NCI-H1417 (cell line): ENCODE data around the gene FCHSD2.
"Not testable (repeated sequence)": the region's sequence is repeated elsewhere in the genome, so short reads cannot be mapped to it uniquely, and the experiment has no call there.

Experiments
- DNase-seq, 3 experiments: peaks; one replicate each; lab custom pipeline; 2025; lab: John Stamatoyannopoulos, UW

FCHSD2 gene

GRCh38 chr11:73009972-73010371 lies 132.1 kb downstream of the FCHSD2 start:
- no peak for DNase-seq

GRCh38 chr11:73004088-73004487 lies 138.0 kb downstream of the FCHSD2 start:
- DNase-seq: no peak

DNA sequence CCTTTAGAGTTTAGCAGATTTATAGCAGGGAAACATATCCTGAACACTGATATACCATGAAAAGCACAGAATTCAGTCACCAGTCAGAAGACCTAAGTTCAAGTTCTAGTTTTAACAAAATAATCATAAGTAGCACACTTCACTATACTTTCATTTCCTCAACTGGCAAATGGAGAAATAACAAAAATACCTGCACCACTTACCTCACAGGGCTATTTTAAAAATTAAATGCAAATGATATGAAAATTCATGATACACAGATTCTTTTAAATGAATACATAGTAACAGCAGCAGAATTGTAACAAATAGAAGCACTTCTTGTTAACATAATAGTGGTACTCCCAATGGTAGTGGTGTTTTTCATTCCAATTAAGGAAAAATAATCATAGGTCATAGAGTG lies 139.0 kb downstream of the FCHSD2 start:
- no peak for DNase-seq

- peak in 1 of 3 experiments; percentile 45 for DNase-seq
Measured at GRCh38 chr11:73002214-73002613, 139.9 kb downstream of the FCHSD2 start.

- peak; percentile 13 to 94 (median 65) for DNase-seq
Measured at GRCh38 chr11:73001615-73002014, 140.5 kb downstream of the FCHSD2 start.

DNA sequence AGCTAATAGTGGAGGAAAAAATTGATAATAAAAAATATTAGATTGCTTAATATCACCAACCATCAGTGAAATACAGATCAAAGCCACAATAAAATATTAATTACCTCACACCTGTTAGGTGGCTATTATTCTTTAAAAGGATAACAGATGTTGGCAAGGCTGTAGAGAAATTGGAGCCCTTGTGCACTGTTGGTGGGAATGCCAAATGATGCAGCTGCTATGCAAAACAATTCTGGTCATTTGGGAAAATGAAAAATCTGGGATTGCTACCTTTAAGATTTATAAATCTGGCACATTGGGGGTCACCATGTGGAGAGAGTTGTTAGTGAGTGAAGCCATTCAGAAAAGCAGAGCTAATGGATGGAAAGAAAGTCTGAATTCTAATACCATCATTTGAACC lies 143.4 kb downstream of the FCHSD2 start:
- peak in 1 of 3 experiments; percentile 37 for DNase-seq

DNA sequence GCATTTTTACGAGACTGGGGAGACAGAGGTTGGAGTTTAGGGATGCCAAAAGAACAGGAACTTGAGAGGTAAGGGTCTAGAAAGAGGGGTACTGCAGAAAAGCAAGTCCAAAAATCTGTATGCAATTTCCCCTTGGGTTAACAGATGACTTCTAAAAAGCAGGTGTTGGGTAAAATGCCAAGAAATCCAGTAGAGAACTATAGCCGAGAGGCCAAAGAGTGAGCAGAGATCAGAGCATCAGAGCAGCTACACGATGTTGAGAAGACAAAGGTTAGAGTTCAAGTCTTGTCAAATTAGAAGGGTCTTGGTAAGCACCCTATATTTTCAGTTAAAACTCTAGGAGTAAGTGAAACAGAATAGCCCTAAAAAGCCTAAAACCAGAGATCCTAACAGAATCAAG lies 145.2 kb downstream of the FCHSD2 start:
- DNase-seq: no peak

DNA sequence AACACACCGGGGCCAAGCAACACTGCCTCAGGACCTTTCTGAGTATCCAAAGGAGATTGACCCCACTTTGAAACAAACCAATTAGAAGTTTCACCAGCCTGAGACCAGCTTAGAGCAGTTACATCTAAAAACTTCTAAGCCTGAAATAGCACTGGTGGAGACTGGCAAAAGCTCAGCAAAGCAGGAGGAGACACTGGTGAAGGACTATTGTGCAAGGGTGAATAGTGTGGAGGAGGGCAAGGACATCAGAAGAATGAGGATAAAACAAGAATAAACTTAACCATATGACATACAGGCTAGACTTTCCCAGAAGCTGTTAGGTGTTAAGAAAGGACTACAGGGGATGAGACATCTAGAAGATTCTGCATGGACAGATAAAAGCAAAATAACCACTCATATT lies 152.4 kb downstream of the FCHSD2 start:
- DNase-seq: no peak

- DNase-seq: no peak
Measured at GRCh38 chr11:72988821-72989220, 153.3 kb downstream of the FCHSD2 start.

DNA sequence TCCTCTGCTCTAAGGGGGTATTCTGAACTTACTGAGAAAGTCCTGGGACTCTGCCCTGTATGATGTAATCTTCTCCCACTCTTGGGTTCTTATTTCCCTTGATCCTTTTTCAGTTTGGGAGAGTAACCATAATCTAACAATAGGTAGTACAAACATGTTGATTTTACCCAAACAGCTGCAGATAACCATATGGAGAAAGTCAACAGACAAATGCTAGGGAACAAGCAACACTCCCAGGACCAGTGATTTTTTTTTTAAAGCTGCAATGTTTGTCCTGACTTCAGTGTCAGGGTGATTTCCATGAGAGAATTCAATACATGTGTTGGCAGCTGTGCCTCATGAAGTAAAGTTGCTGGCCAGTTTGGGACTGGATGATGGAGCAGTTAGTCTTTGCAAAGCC lies 156.5 kb downstream of the FCHSD2 start:
- DNase-seq: no peak

DNA sequence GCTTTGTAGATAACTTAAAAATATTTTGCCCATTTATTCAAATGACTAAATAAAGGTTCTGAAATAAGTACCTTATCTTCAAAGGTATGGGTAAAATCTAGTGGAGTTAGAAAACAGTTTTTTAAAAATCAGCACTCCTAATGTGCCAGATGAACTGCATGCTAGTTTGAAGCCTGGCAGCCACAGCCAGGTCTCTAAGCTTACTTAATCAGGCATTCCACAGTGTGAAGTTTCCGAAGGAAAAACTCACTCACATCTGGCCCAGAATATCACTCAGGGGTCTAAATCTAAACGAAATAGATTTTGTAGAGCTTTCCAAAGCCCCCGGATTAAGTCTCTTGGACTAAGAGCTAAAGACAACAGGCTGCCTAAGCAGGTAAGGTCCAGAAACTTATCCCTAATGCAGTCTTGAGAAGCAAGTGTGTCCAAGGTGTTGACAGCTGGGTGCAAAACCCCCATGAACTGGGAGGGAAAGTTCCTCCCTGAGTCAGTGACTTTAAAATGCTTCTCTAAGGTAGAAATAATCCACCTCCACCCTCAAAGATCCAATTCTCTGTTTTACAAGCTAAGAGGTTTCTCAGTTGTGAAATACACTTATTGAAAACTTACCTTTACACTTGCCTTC lies 157.6 kb downstream of the FCHSD2 start:
- DNase-seq: no peak

GRCh38 chr11:72983560-72983959 lies 158.6 kb downstream of the FCHSD2 start:
- DNase-seq: no peak

GRCh38 chr11:72981971-72982685 lies 160.0 kb downstream of the FCHSD2 start:
- DNase-seq: no peak

- DNase-seq: no peak
Measured at GRCh38 chr11:72981080-72981479, 161.0 kb downstream of the FCHSD2 start.

DNA sequence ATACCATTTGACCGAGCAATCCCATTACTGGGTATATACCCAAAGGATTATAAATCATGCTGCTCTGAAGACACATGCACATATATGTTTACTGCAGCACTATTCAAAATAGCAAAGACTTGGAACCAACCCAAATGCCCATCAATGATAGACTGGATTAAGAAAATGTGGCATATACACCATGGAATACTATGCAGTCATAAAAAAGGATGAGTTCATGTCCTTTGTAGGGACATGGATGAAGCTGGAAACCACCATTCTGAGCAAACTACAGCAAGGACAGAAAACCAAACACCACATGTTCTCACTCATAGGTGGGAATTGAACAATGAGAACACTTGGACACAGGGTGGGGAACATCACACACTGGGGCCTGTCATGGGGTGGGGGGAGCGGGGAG lies 164.3 kb downstream of the FCHSD2 start:
- not testable (repeated sequence) for DNase-seq

DNA sequence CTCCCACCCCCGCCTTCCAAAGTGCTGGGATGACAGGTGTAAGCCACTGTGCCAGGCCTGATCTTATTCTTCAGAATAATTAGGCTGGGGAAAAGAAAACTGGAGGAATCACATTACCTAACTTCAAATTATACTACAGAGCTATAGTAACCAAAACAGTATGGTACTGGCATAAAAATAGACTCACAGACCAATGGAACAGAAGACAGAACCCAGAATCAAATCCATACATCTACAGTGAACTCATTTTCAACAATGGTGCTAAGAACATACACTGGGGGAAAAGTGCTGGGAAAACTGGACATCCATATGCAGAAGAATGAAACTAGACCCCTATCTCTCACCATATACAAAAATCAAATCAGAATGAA lies 165.6 kb downstream of the FCHSD2 start:
- not testable (repeated sequence) for DNase-seq

- no peak for DNase-seq
Measured at GRCh38 chr11:72975778-72976521, 166.2 kb downstream of the FCHSD2 start.

GRCh38 chr11:72974487-72975205 lies 167.5 kb downstream of the FCHSD2 start:
- DNase-seq: no peak

GRCh38 chr11:72972496-72973128 lies 169.5 kb downstream of the FCHSD2 start:
- no peak for DNase-seq

GRCh38 chr11:72971192-72971967 lies 170.7 kb downstream of the FCHSD2 start:
- no peak for DNase-seq

GRCh38 chr11:72970557-72971118 lies 171.5 kb downstream of the FCHSD2 start:
- no peak for DNase-seq
